PC-3 (cell line): ENCODE results near the gene PPP1R14C. TPM values are rescaled to one million over a fixed set of nuclear protein-coding genes. Genes with fewer than 3 reads are reported as not detected.

Source experiments
- ATAC-seq: fragments of 200-7000 bp; cut with Tn5 transposase; 2 replicates; pipeline ENCODE4 v1.9.1; 2020; ENCODE audit warnings: mild to moderate bottlenecking, moderate library complexity
- BruUV-seq: library from RNA; stranded (reverse); fragments of 400-500 nt; replicated peaks from 2 replicates; lab custom pipeline; 2021; lab: Mats Ljungman, UMichigan
- CTCF ChIA-PET: fragments of 300-600 bp; sonication (Branson Sonifier 250); formaldehyde crosslinking; loops from one replicate; lab custom pipeline; 2022; ENCODE audit warnings: antibody characterized with exemption; lab: Charles Lee
- POLR2A ChIA-PET: fragments of 300-600 bp; sonication (Branson Sonifier 250); formaldehyde crosslinking; loops from one replicate; lab custom pipeline; 2022; ENCODE audit warnings: antibody characterized with exemption; ENCODE audit not compliant: unreplicated experiment; lab: Charles Lee
- DNase-seq: peaks from one replicate; pipeline ENCODE4 v3.0.0-alpha.2; 2015
- H2AFZ ChIP-seq: fragments of 300-600 bp; sonication (generic); 2 replicates; pipeline ENCODE4 v1.6.0; 2016; ENCODE audit warnings: antibody characterized with exemption, low read length
- H3F3A ChIP-seq: fragments of 300-600 bp; sonication (generic); one replicate; pipeline ENCODE4 v1.6.0; 2017; ENCODE audit warnings: antibody characterized with exemption, low read length, control low read depth, mild to moderate bottlenecking; ENCODE audit not compliant: unreplicated experiment
- H3K27ac ChIP-seq: fragments of 300-600 bp; sonication (generic); 2 replicates; pipeline ENCODE4 v1.5.1; 2016; ENCODE audit warnings: mild to moderate bottlenecking, low read length
- H3K27me3 ChIP-seq: fragments of 300-600 bp; sonication (generic); 2 replicates; pipeline ENCODE4 v1.6.1; 2016; ENCODE audit warnings: low read length, mixed read lengths
- H3K36me3 ChIP-seq: fragments of 300-600 bp; sonication (generic); 2 replicates; pipeline ENCODE4 v1.6.1; 2016; ENCODE audit warnings: low read depth, mixed run types, low read length, mixed read lengths
- H3K4me1 ChIP-seq: fragments of 300-600 bp; sonication (generic); 2 replicates; pipeline ENCODE4 v1.5.1; 2016; ENCODE audit warnings: low read length; ENCODE audit not compliant: insufficient read depth
- H3K4me2 ChIP-seq: fragments of 300-600 bp; sonication (generic); 2 replicates; pipeline ENCODE4 v1.6.0; 2016; ENCODE audit warnings: low read length
- H3K4me3 ChIP-seq: fragments of 300-600 bp; sonication (generic); 2 replicates; pipeline ENCODE4 v1.5.1; 2016; ENCODE audit warnings: mild to moderate bottlenecking, low read length, mixed read lengths
- H3K79me2 ChIP-seq: fragments of 300-600 bp; sonication (generic); 2 replicates; pipeline ENCODE4 v1.6.1; 2017; ENCODE audit warnings: low read length, mixed read lengths
- H3K9ac ChIP-seq: fragments of 300-600 bp; sonication (generic); 2 replicates; pipeline ENCODE4 v1.6.0; 2016; ENCODE audit warnings: mild to moderate bottlenecking, low read length
- H3K9me2 ChIP-seq: fragments of 300-600 bp; sonication (generic); replicated peaks from 2 replicates; pipeline ENCODE4 v1.6.1; 2016; ENCODE audit warnings: mixed run types, low read length, mixed read lengths
- H3K9me3 ChIP-seq: fragments of 300-600 bp; sonication (generic); 2 replicates; pipeline ENCODE4 v1.6.1; 2016; ENCODE audit warnings: low read length, mixed read lengths
- H4K20me1 ChIP-seq: fragments of 300-600 bp; sonication (generic); 2 replicates; pipeline ENCODE4 v1.6.1; 2016; ENCODE audit warnings: low read length, mixed read lengths
- CTCF ChIP-seq: fragments of 300-600 bp; sonication (generic); conservative IDR thresholded peaks from 2 replicates; pipeline ENCODE4 v1.5.1; 2017; ENCODE audit warnings: antibody characterized with exemption, low read depth, mild to moderate bottlenecking, low read length
- EZH2 ChIP-seq: fragments of 300-600 bp; sonication (generic); IDR thresholded peaks from one replicate; pipeline ENCODE4 v1.6.1; 2017; ENCODE audit warnings: antibody characterized with exemption, mild to moderate bottlenecking, low read length; ENCODE audit not compliant: unreplicated experiment
- EZH2phosphoT487 ChIP-seq: fragments of 300-600 bp; sonication (generic); IDR thresholded peaks from 2 replicates; pipeline ENCODE4 v1.6.1; 2018; ENCODE audit warnings: mild to moderate bottlenecking, antibody characterized with exemption, low read length, borderline replicate concordance
- intact Hi-C: fragments of 100-400 bp; cut with micrococcal nuclease; formaldehyde crosslinking; loops from 2 replicates; pipeline ENCODE4 v1.9.0; 2023
- total RNA-seq: library from RNA; depleted of rRNA; stranded (reverse); fragments of >200 nt; gene quantifications from 2 replicates; pipeline ENCODE4 v1.2.3, GENCODE V29; 2014

The PPP1R14C gene
- total RNA-seq, 1 experiment from 2014 or later, result 1.1 TPM

GRCh38 chr6:150149146-150149545, 6.3 kb downstream of the PPP1R14C start:
- no peaks in the 10 kb centered on the region for H3K79me2 ChIP-seq

GRCh38 chr6:150150458-150150820, 7.6 kb downstream of the PPP1R14C start:
- intact Hi-C loops, result no loop called here
- Histone ChIP-seq H3K9ac (no peak overlapping the region), H3K36me3 (no peaks in the 10 kb centered on the region), H3K79me2 (no peaks in the 10 kb centered on the region), H3K4me1 (peaks cover 12% of the 10 kb centered on the region), H3K4me3 (no peak overlapping the region), H4K20me1 (no peaks in the 10 kb centered on the region), H3K27ac (no peak overlapping the region), H3F3A (no peaks in the 10 kb centered on the region), H3K9me3 (no peaks in the 10 kb centered on the region), H3K27me3 (no peaks in the 10 kb centered on the region), H2AFZ (no peak overlapping the region), H3K4me2 (no peak overlapping the region), H3K9me2 (no peaks in the 10 kb centered on the region)
- TF ChIP-seq CTCF (no peak), EZH2 (no peak), EZH2phosphoT487 (no peak)
- POLR2A ChIA-PET, result no interaction called here
- no TSS peak for BruUV-seq
- no peak for DNase-seq
- no peak for ATAC-seq
- CTCF ChIA-PET, result no interaction called here

More at GRCh38 chr6:150149146-150149545, 6.3 kb downstream of the PPP1R14C start:
- ChIA-PET CTCF (no interaction called here), POLR2A (no interaction called here)
- H2AFZ ChIP-seq, result no peak overlapping the region
- TF ChIP-seq EZH2phosphoT487 (no peak), CTCF (no peak)
- H3F3A ChIP-seq, result no peaks in the 10 kb centered on the region
- intact Hi-C loops, result no loop called here
- DNase-seq (no peak), ATAC-seq (no peak)
- no peak overlapping the region for H3K27ac ChIP-seq
- peaks cover 24% of the 10 kb centered on the region for H3K4me1 ChIP-seq
- no peaks in the 10 kb centered on the region for H4K20me1 ChIP-seq
- H3K9ac ChIP-seq, result no peak overlapping the region
- no TSS peak for BruUV-seq
- no peak overlapping the region for H3K4me3 ChIP-seq
- no peaks in the 10 kb centered on the region for H3K9me2 ChIP-seq
- H3K4me2 ChIP-seq, result no peak overlapping the region
- no peaks in the 10 kb centered on the region for H3K27me3 ChIP-seq
- no peaks in the 10 kb centered on the region for H3K36me3 ChIP-seq
- no peaks in the 10 kb centered on the region for H3K9me3 ChIP-seq

- Histone ChIP-seq H3K79me2 (no peaks in the 10 kb centered on the region), H3K9ac (no peak overlapping the region), H3K4me3 (no peak overlapping the region), H2AFZ (no peak overlapping the region), H3K4me1 (peaks cover 6% of the 10 kb centered on the region; the same call in 1 of the 2 replicates), H3K4me2 (no peak overlapping the region), H3K27ac (no peak overlapping the region), H3K9me2 (no peaks in the 10 kb centered on the region), H3K9me3 (no peaks in the 10 kb centered on the region), H3F3A (no peaks in the 10 kb centered on the region), H3K36me3 (no peaks in the 10 kb centered on the region), H3K27me3 (no peaks in the 10 kb centered on the region), H4K20me1 (no peaks in the 10 kb centered on the region)
- ChIA-PET POLR2A (no interaction called here), CTCF (no interaction called here)
- DNase-seq, result no peak
- intact Hi-C loops, result no loop called here
- BruUV-seq, result no TSS peak
- ATAC-seq, result no peak
- TF ChIP-seq EZH2phosphoT487, result no peak
- no peak for TF ChIP-seq EZH2
Measured at GRCh38 chr6:150150821-150151646, 8.2 kb downstream of the PPP1R14C start.
